ENCODE data around the gene MYH9. TPM values are rescaled to one million over a fixed set of nuclear protein-coding genes. Genes with fewer than 3 reads are reported as not detected.

The MYH9 gene
- total and polyA plus RNA-seq, 11 donors: 109 to 482 (median 238) TPM

- ATAC-seq (no peak), DNase-seq (no peak)
- 92 to 94% (median 93%) methylated on average over 7 of the region's 7 CpGs for WGBS, 4 donors
- Histone ChIP-seq H3K4me3 (no peak overlapping the region), H3K36me3 (peaks cover 0 to 85% (median 53%) of the 10 kb centered on the region in 9 donors), H3K27ac (no peak overlapping the region), H3K27me3 (no peaks in the 10 kb centered on the region), H3K9me3 (no peaks in the 10 kb centered on the region), H3K4me1 (peaks cover 6 to 48% (median 39%) of the 10 kb centered on the region in 12 donors)
- TF ChIP-seq POLR2A (IDR thresholded peaks at IDR 0.05): no peak
- TF ChIP-seq, protein P1, sequence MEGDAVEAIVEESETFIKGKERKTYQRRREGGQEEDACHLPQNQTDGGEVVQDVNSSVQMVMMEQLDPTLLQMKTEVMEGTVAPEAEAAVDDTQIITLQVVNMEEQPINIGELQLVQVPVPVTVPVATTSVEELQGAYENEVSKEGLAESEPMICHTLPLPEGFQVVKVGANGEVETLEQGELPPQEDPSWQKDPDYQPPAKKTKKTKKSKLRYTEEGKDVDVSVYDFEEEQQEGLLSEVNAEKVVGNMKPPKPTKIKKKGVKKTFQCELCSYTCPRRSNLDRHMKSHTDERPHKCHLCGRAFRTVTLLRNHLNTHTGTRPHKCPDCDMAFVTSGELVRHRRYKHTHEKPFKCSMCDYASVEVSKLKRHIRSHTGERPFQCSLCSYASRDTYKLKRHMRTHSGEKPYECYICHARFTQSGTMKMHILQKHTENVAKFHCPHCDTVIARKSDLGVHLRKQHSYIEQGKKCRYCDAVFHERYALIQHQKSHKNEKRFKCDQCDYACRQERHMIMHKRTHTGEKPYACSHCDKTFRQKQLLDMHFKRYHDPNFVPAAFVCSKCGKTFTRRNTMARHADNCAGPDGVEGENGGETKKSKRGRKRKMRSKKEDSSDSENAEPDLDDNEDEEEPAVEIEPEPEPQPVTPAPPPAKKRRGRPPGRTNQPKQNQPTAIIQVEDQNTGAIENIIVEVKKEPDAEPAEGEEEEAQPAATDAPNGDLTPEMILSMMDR (IDR thresholded peaks at IDR 0.05): no peak
- intact Hi-C loops (cut with DNase I): loop anchor here in 1 of 10 donors (10.0 kb wide), 1 partner anchor 79 kb away; no protein-coding TSS in a partner anchor
These were observed 154.0 kb downstream of the MYH9 start for GRCh38 chr22:36233796-36234195.

- peaks cover 0 to 95% (median 62%) of the 10 kb centered on the region in 9 donors for H3K36me3 ChIP-seq
- intact Hi-C loops (cut with DNase I): loop anchor here in 1 of 10 donors (10.0 kb wide), 1 partner anchor 78 kb away; no protein-coding TSS in a partner anchor
- H3K27ac ChIP-seq: no peak overlapping the region
- no peaks in the 10 kb centered on the region for H3K27me3 ChIP-seq
- TF ChIP-seq, protein P1 (IDR thresholded peaks at IDR 0.05): no peak
- no peak for TF ChIP-seq POLR2A (IDR thresholded peaks at IDR 0.05)
- no peaks in the 10 kb centered on the region for H3K9me3 ChIP-seq
- H3K4me3 ChIP-seq: no peak overlapping the region
- peaks cover 6 to 46% (median 31%) of the 10 kb centered on the region in 12 donors for H3K4me1 ChIP-seq
- WGBS, 4 donors: 84 to 91% (median 84%) methylated on average over 11 to 13 of the region's 13 CpGs
- DNase-seq (no peak), ATAC-seq (no peak)
These were observed 154.9 kb downstream of the MYH9 start for GRCh38 chr22:36232715-36233401.

Small RNA genes within 50 kb of the gene (microRNA-seq; reads per million reads assigned to microRNA genes)
- 0 to 0.60 (median 0.06) reads per million in 4 donors for gene MIR6819

Other genes with a start within 250 kb of the MYH9 start
- 100 to 1,000 TPM in 1 of 9 donors, 10 to 100 TPM in 8; 16.9 to 103 (median 24.5) TPM for gene APOL3, start 227.2 kb downstream of the MYH9 start, total RNA-seq
- gene APOL3, start 227.2 kb downstream of the MYH9 start, polyA plus RNA-seq: 10 to 100 TPM; 23.9 to 24.6 TPM
- 10 to 100 TPM in 2 of 9 donors, 1 to 10 TPM in 5, not detected in 2; 1.7 to 26.5 (median 5.7) TPM for gene APOL4, start 186.2 kb downstream of the MYH9 start, total RNA-seq
- gene APOL4, start 186.2 kb downstream of the MYH9 start, polyA plus RNA-seq: 1 to 10 TPM; 2.8 to 3.2 TPM
- 100 to 1,000 TPM in 1 of 9 donors, 10 to 100 TPM in 8; 26.6 to 213 (median 55.9) TPM for gene APOL2, start 148.4 kb downstream of the MYH9 start, total RNA-seq
- gene APOL2, start 148.4 kb downstream of the MYH9 start, polyA plus RNA-seq: 10 to 100 TPM; 37.2 to 44.7 TPM
- gene APOL1, start 134.8 kb downstream of the MYH9 start, total RNA-seq: 100 to 1,000 TPM in 1 of 9 donors, 10 to 100 TPM in 8; 10.4 to 132 (median 18.1) TPM
- gene APOL1, start 134.8 kb downstream of the MYH9 start, polyA plus RNA-seq: 10 to 100 TPM; 13.4 to 18.9 TPM
- 100 to 1,000 TPM in 6 of 9 donors, 10 to 100 TPM in 3; 87.9 to 128 (median 113) TPM for gene TXN2, start 93.7 kb upstream of the MYH9 start, total RNA-seq
- 100 to 1,000 TPM in 1 of 2 donors, 10 to 100 TPM in 1; 99.9 to 160 TPM for gene TXN2, start 93.7 kb upstream of the MYH9 start, polyA plus RNA-seq
- gene FOXRED2, start 119.1 kb upstream of the MYH9 start, total RNA-seq: 10 to 100 TPM in 3 of 9 donors, 1 to 10 TPM in 6; 5.6 to 12.1 (median 8.3) TPM
- 1 to 10 TPM; 3.5 to 4.7 TPM for gene FOXRED2, start 119.1 kb upstream of the MYH9 start, polyA plus RNA-seq
- gene EIF3D, start 141.2 kb upstream of the MYH9 start, total RNA-seq: 100 to 1,000 TPM in 3 of 9 donors, 10 to 100 TPM in 6; 73.6 to 206 (median 89.4) TPM
- gene EIF3D, start 141.2 kb upstream of the MYH9 start, polyA plus RNA-seq: 100 to 1,000 TPM in 1 of 2 donors, 10 to 100 TPM in 1; 75.7 to 192 TPM

Measured in heart left ventricle (tissue), 16 donors.